ENCODE measurements around the gene ROGDI. TPM values are rescaled to one million over a fixed set of nuclear protein-coding genes. Genes with fewer than 3 reads are reported as not detected.

Gene ROGDI
- total RNA-seq, 1 donor from 2014 or later = 7.0 TPM

- intact Hi-C loops (cut with micrococcal nuclease) = no loop called here
These were observed 12.2 kb upstream of the ROGDI start for GRCh38 chr16:4814542-4815173.

GRCh38 chr16:4814046-4814445, 11.6 kb upstream of the ROGDI start:
- intact Hi-C loops (cut with micrococcal nuclease) = no loop called here

GRCh38 chr16:4813251-4814003, 11.0 kb upstream of the ROGDI start:
- intact Hi-C loops (cut with micrococcal nuclease) = no loop called here

- intact Hi-C loops (cut with micrococcal nuclease) = no loop called here
These were observed 9.3 kb upstream of the ROGDI start for GRCh38 chr16:4811773-4812172.

- intact Hi-C loops (cut with micrococcal nuclease) = no loop called here
These were observed 8.8 kb upstream of the ROGDI start for GRCh38 chr16:4811242-4811641.

- intact Hi-C loops (cut with micrococcal nuclease) = no loop called here
These were observed 3.8 kb upstream of the ROGDI start for GRCh38 chr16:4806280-4806679.

GRCh38 chr16:4805231-4805630, 2.8 kb upstream of the ROGDI start:
- intact Hi-C loops (cut with micrococcal nuclease) = no loop called here

GRCh38 chr16:4803898-4804762, 1.7 kb upstream of the ROGDI start:
- intact Hi-C loops (cut with micrococcal nuclease) = loop anchor here (1.0 kb wide), 1 partner anchor 111 kb away; the partner anchor contains the start of gene NUDT16L1

GRCh38 chr16:4803401-4803844, 990 bp upstream of the ROGDI start:
- intact Hi-C loops (cut with micrococcal nuclease) = loop anchor here (1.0 kb wide), 1 partner anchor 110 kb away; the partner anchor contains the start of gene NUDT16L1

GRCh38 chr16:4802659-4803287, 340 bp upstream of the ROGDI start:
- intact Hi-C loops (cut with micrococcal nuclease) = loop anchor here (1.0 kb wide), 6 partner anchors 35 to 186 kb away; partner anchors contain the start of genes ANKS3, DNAAF8, GLYR1 and NUDT16L1

- intact Hi-C loops (cut with micrococcal nuclease) = no loop called here
These were observed 1.1 kb downstream of the ROGDI start for GRCh38 chr16:4801051-4801961.

GRCh38 chr16:4800290-4801041, 2.0 kb downstream of the ROGDI start:
- intact Hi-C loops (cut with micrococcal nuclease) = no loop called here

GRCh38 chr16:4799171-4799855, 3.1 kb downstream of the ROGDI start:
- intact Hi-C loops (cut with micrococcal nuclease) = no loop called here

- intact Hi-C loops (cut with micrococcal nuclease) = no loop called here
These were observed 4.0 kb downstream of the ROGDI start for GRCh38 chr16:4798456-4798855.

- intact Hi-C loops (cut with micrococcal nuclease) = no loop called here
These were observed 4.6 kb downstream of the ROGDI start for GRCh38 chr16:4797805-4798252.

- intact Hi-C loops (cut with micrococcal nuclease) = no loop called here
These were observed 5.2 kb downstream of the ROGDI start for GRCh38 chr16:4796982-4797804.

GRCh38 chr16:4795828-4796572, 6.4 kb downstream of the ROGDI start:
- intact Hi-C loops (cut with micrococcal nuclease) = no loop called here

All from T-helper 2 cell treated with Interferon-gamma antibody and Interleukin-4, amounts not matched to agents 100 ng/mL and 5 ng/mL, for 36 hours (primary cell).